ENCODE data around the gene TAMALIN. TPM values are rescaled to one million over a fixed set of nuclear protein-coding genes. Genes with fewer than 3 reads are reported as not detected.
A peak's percentile ranks its signal among the peaks of the same experiment; 100 is the strongest.

TAMALIN gene
- total RNA-seq, 1 donor = 4.7 TPM

DNA sequence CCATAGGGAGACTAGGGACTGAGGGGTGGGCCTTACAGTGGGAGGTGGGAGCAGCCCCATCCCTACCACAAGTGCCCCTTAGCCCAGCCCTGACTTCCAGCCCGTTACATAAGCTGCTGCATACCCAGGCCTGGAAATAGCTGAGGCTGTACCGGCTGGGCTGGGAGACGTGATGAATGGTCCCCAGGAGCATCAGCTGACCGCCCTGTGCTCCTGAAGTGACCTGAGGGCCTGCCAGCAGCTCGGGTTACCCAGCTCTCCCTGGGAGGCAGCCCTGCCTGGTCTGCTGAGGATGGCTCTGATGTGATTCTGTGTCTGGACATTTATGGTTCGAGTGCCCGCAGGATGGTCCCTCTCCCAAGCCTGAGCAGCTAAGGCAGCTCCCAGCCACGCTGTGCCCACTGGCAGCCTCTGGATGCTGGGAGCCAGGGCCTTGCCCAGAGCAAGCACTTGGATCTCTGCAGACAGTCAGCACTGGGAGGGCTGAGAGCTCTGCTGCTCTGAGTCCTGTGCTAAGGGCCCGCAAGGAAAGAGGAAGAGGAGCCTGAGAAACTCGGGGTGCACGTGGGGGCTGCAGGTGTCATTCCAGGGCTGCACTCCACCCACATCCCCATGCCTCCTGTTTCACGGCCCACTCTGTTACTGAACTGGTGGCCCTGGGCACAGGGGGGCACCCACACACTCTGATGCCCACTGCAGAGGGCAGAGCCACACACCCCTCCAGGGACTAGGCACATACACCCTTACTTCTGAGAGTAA is 20.5 kb downstream of the TAMALIN start:
- DNase-seq (ENCODE audit: insufficient read length, low spot score, missing footprints) = no peak
- H3K27me3 ChIP-seq (ENCODE audit: insufficient read depth, low read length) = peaks cover 9% of the 10 kb centered on the region
- peaks cover 13% of the 10 kb centered on the region for H3K4me1 ChIP-seq (ENCODE audit: insufficient read depth, low read length)
- no peak overlapping the region for H3K27ac ChIP-seq (ENCODE audit: low read depth, low read length)
- no peak overlapping the region for H3K4me3 ChIP-seq (ENCODE audit: insufficient read depth, low read length)
- H3K4me2 ChIP-seq (ENCODE audit: insufficient read depth, low read length) = no peak overlapping the region
- H2AFZ ChIP-seq (ENCODE audit: low read length) = no peak overlapping the region
- H4K20me1 ChIP-seq (ENCODE audit: insufficient read depth, low read length) = no peaks in the 10 kb centered on the region
- no peaks in the 10 kb centered on the region for H3K9me3 ChIP-seq (ENCODE audit: low read depth, low read length)
- H3K36me3 ChIP-seq (ENCODE audit: insufficient read depth, low read length) = no peaks in the 10 kb centered on the region
- no peaks in the 10 kb centered on the region for H3K79me2 ChIP-seq (ENCODE audit: insufficient read depth, low read length)
- no peak for TF ChIP-seq CTCF (IDR thresholded peaks at IDR 0.05; ENCODE audit: extremely low read depth, low read depth, low read length)

GRCh38 chr12:52029685-52030084 is 22.9 kb downstream of the TAMALIN start:
- H3K4me3 ChIP-seq (ENCODE audit: insufficient read depth, low read length) = no peak overlapping the region
- no peaks in the 10 kb centered on the region for H3K36me3 ChIP-seq (ENCODE audit: insufficient read depth, low read length)
- peaks cover 20% of the 10 kb centered on the region for H3K4me1 ChIP-seq (ENCODE audit: insufficient read depth, low read length)
- TF ChIP-seq CTCF (IDR thresholded peaks at IDR 0.05; ENCODE audit: extremely low read depth, low read depth, low read length) = no peak
- no peak overlapping the region for H3K4me2 ChIP-seq (ENCODE audit: insufficient read depth, low read length)
- no peaks in the 10 kb centered on the region for H3K9me3 ChIP-seq (ENCODE audit: low read depth, low read length)
- no peaks in the 10 kb centered on the region for H3K27me3 ChIP-seq (ENCODE audit: insufficient read depth, low read length)
- no peaks in the 10 kb centered on the region for H3K79me2 ChIP-seq (ENCODE audit: insufficient read depth, low read length)
- H3K27ac ChIP-seq (ENCODE audit: low read depth, low read length) = no peak overlapping the region
- DNase-seq (ENCODE audit: insufficient read length, low spot score, missing footprints) = no peak
- H2AFZ ChIP-seq (ENCODE audit: low read length) = no peak overlapping the region
- no peaks in the 10 kb centered on the region for H4K20me1 ChIP-seq (ENCODE audit: insufficient read depth, low read length)

GRCh38 chr12:52032446-52032803 is 25.7 kb downstream of the TAMALIN start:
- Histone ChIP-seq H2AFZ (ENCODE audit: low read length) (peak overlapping the region; percentile 69), H3K27ac (ENCODE audit: low read depth, low read length) (peak overlapping the region; percentile 91)

More at GRCh38 chr12:52032446-52032803, 25.7 kb downstream of the TAMALIN start:
- Histone ChIP-seq H4K20me1 (ENCODE audit: insufficient read depth, low read length) (no peaks in the 10 kb centered on the region), H3K27me3 (ENCODE audit: insufficient read depth, low read length) (no peaks in the 10 kb centered on the region), H3K9me3 (ENCODE audit: low read depth, low read length) (no peaks in the 10 kb centered on the region), H3K36me3 (ENCODE audit: insufficient read depth, low read length) (no peaks in the 10 kb centered on the region), H3K4me3 (ENCODE audit: insufficient read depth, low read length) (peak overlapping the region; percentile 68), H3K4me1 (ENCODE audit: insufficient read depth, low read length) (peaks cover 20% of the 10 kb centered on the region), H3K79me2 (ENCODE audit: insufficient read depth, low read length) (peaks cover 1% of the 10 kb centered on the region), H3K4me2 (ENCODE audit: insufficient read depth, low read length) (peak overlapping the region; percentile 98)
- no peak for TF ChIP-seq CTCF (IDR thresholded peaks at IDR 0.05; ENCODE audit: extremely low read depth, low read depth, low read length)
- peak; percentile 96 for DNase-seq (ENCODE audit: insufficient read length, low spot score, missing footprints)

Data from osteoblast (primary cell).